Lower leg skin (tissue), 3 donors: ENCODE results near the gene SORD.

Experiments
- CTCF ChIP-seq, 3 donors: fragments of 450-650 bp; IDR thresholded peaks; one replicate each; pipeline ENCODE4 v1.5.1; 2016; ENCODE audit warnings: antibody characterized with exemption in 3 of 3, mild to moderate bottlenecking in 3 of 3, moderate library complexity in 2 of 3
- POLR2A ChIP-seq, 2 donors: fragments of 450-650 bp; IDR thresholded peaks; one replicate each; pipeline ENCODE4 v1.6.1; 2016 to 2017; ENCODE audit warnings: antibody characterized with exemption in 2 of 2, mild to moderate bottlenecking in 1 of 2, moderate library complexity in 1 of 2

DNA sequence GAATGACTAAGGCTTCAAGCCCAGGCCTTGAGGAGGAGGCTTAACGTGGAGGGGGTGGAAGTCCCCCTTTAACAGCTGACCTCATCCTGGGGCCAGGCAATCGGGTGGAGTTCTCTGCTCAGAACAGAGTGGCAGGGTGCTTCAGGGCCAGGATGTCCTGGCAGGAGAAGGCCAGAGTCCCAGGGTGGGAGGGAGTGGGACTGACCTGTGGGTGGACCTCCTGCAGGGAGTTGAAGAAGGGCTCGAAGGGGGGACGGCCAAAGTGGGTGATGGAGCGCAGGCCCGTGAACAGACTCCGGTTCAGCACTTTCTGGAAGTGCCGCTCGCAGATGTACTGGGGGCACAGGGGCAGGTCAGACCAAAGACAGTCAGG is 71.3 kb downstream of the SORD start:
- no peak for TF ChIP-seq CTCF (IDR thresholded peaks at IDR 0.05)
- TF ChIP-seq POLR2A (IDR thresholded peaks at IDR 0.05): no peak
